K562 (cell line): ENCODE measurements around the gene RIPPLY3. TPM values are rescaled to one million over a fixed set of nuclear protein-coding genes. Genes with fewer than 3 reads are reported as not detected.

Experiments
- ATF7 ChIP-seq: fragments of 450-650 bp; IDR thresholded peaks from 2 replicates; pipeline ENCODE4 v1.7.1; 2014; ENCODE audit warnings: mild to moderate bottlenecking, moderate library complexity
- E2F3 ChIP-seq: fragments of 250-450 bp; sonication (Bioruptor Pico); IDR thresholded peaks from 2 replicates; pipeline ENCODE4 v1.4.0; 2020; ENCODE audit warnings: mild to moderate bottlenecking
- MECOM ChIP-seq: fragments of 250-450 bp; sonication (Bioruptor Pico); IDR thresholded peaks from 2 replicates; pipeline ENCODE4 v1.8.0; 2022; ENCODE audit warnings: inconsistent platforms
- MEF2D ChIP-seq: conservative IDR thresholded peaks from 2 replicates; pipeline ENCODE4 v1.6.1; 2016; ENCODE audit warnings: low read depth, missing genetic modification characterization, missing compliant biosample characterization
- NR2C2 ChIP-seq, 2 experiments: fragments of 200-800 bp in 1 of 2; sonication (Bioruptor generic) in 1 of 2; sonication (generic) in 1 of 2; formaldehyde crosslinking in 1 of 2; IDR thresholded peaks; 2 replicates each; pipeline versions ENCODE4 v1.6.1 to v1.8.0; 2016 to 2022; ENCODE audit warnings: mild to moderate bottlenecking in 1 of 2, missing compliant biosample characterization in 1 of 2, missing genetic modification characterization in 1 of 2, missing genetic modification reagents in 1 of 2
- polyA plus RNA-seq, 8 experiments: library from polyadenylated mRNA; depleted of rRNA in 4 of 8; stranded (reverse) in 5 of 8; unstranded in 3 of 8; fragments of >200 nt; fragmentation: Nextera tagmentation in 2 of 8; fragmentation: Illumina TruSeq in 1 of 8; extraction: Ambion mirVana in 2 of 8; extraction: Trizol in 1 of 8; gene quantifications; 2 replicates each; pipeline versions ENCODE4 v1.2.1 to v1.2.3, GENCODE V29; 2011 to 2014; ENCODE audit warnings: inconsistent platforms in 1 of 8, missing spikeins in 1 of 8
- total RNA-seq, 7 experiments: library from RNA; depleted of rRNA in 6 of 7; stranded (reverse); fragments of >200 nt in 6 of 7; fragmentation: Illumina TruSeq in 2 of 7; extraction: Trizol in 2 of 7; gene quantifications; 2 replicates each; pipeline versions ENCODE4 v1.2.1 to v1.2.3, GENCODE V29; 2011 to 2021; ENCODE audit warnings: low replicate concordance in 1 of 7
- TF ChIP-seq, protein P1 (sequence below): fragments of 450-650 bp; IDR thresholded peaks from 2 replicates; pipeline ENCODE4 v1.6.1; 2017; ENCODE audit warnings: antibody characterized with exemption, mild to moderate bottlenecking
- TF ChIP-seq, protein P2 (sequence below), 3 experiments: fragments of 200-800 bp in 1 of 3; sonication (Bioruptor generic) in 1 of 3; sonication (generic) in 1 of 3; formaldehyde crosslinking in 1 of 3; IDR thresholded peaks; 2 replicates each; pipeline versions ENCODE4 v1.6.1 to v1.8.0; 2016 to 2022; ENCODE audit warnings: mild to moderate bottlenecking in 2 of 3, missing compliant biosample characterization in 2 of 3, missing genetic modification characterization in 2 of 3, missing genetic modification reagents in 1 of 3

The RIPPLY3 gene
- total and polyA plus RNA-seq, 9 of the 15 experiments (the other 6 are each of a cell fraction or from before 2014, with no cell fraction given), result not detected

DNA sequence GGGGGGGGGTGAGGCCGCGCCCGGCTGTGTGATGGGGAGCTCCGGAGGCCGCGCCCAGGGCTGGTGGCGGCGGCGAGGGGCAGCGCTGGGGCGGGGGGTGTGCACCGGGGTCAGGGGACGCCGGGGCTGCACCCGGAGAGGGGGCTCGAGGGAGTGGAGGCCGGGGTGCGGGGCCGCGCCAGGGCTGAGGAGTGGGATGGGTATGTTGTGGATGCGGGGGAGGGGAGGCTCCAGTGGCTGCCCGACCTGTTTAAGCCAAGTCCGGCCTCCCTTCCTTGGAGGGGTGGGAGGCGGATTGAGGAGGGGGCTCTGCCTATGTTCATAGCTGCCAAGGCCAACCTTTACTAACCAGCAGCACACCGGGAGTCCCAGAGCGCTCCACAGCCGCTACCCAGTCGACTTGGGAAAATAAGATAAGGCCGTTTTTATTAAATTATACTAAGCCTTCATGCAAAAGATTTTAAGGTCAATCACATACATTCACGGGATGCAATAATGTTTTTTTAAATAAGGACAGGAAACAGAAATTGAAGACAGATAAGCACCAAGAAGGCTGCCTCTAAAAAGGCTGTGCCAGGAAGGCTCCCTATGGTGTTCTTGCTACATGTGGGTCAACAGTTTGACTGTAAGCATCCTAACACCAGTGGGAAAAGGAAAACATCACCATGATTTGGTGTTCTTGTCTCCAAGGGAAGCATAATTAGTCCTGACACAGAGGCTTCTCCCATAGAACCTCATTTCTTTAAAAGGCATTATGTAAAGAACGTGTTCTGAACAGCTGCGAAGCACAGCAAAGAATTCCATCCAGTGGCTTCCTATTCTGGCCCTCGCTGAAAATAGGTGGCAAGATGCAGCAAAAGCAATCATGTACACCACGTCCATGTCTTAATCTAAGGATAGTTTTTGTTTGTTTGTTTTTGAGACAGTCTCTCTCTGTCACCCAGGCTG lies 39.4 kb upstream of the RIPPLY3 start (continued):
- TF ChIP-seq, protein P1, sequence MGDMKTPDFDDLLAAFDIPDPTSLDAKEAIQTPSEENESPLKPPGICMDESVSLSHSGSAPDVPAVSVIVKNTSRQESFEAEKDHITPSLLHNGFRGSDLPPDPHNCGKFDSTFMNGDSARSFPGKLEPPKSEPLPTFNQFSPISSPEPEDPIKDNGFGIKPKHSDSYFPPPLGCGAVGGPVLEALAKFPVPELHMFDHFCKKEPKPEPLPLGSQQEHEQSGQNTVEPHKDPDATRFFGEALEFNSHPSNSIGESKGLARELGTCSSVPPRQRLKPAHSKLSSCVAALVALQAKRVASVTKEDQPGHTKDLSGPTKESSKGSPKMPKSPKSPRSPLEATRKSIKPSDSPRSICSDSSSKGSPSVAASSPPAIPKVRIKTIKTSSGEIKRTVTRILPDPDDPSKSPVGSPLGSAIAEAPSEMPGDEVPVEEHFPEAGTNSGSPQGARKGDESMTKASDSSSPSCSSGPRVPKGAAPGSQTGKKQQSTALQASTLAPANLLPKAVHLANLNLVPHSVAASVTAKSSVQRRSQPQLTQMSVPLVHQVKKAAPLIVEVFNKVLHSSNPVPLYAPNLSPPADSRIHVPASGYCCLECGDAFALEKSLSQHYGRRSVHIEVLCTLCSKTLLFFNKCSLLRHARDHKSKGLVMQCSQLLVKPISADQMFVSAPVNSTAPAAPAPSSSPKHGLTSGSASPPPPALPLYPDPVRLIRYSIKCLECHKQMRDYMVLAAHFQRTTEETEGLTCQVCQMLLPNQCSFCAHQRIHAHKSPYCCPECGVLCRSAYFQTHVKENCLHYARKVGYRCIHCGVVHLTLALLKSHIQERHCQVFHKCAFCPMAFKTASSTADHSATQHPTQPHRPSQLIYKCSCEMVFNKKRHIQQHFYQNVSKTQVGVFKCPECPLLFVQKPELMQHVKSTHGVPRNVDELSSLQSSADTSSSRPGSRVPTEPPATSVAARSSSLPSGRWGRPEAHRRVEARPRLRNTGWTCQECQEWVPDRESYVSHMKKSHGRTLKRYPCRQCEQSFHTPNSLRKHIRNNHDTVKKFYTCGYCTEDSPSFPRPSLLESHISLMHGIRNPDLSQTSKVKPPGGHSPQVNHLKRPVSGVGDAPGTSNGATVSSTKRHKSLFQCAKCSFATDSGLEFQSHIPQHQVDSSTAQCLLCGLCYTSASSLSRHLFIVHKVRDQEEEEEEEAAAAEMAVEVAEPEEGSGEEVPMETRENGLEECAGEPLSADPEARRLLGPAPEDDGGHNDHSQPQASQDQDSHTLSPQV, result peak; percentile 35; the same call in 1 of the 2 replicates
- TF ChIP-seq E2F3 (CRISPR knock-in tag) (0 out of 2 replicates have a peak, but pooled peaks have one; percentile 16), NR2C2 (CRISPR knock-in tag; IDR thresholded peaks at IDR 0.05) (no peak), NR2C2 (tag; IDR thresholded peaks at IDR 0.05) (0 out of 2 replicates have a peak, but pooled peaks have one; percentile 14), MEF2D (tag) (no peak), MECOM (CRISPR knock-in tag) (no peak), ATF7 (0 out of 2 replicates have a peak, but pooled peaks have one; percentile 10)
- TF ChIP-seq, protein P2, sequence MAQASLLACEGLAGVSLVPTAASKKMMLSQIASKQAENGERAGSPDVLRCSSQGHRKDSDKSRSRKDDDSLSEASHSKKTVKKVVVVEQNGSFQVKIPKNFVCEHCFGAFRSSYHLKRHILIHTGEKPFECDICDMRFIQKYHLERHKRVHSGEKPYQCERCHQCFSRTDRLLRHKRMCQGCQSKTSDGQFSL (CRISPR knock-in tag; IDR thresholded peaks at IDR 0.05), result peak; percentile 77
- TF ChIP-seq, protein P2 (tag; IDR thresholded peaks at IDR 0.05), result peak in 1 of 2 experiments; percentile 97; a peak in 2 of 4 replicates
- TF ChIP-seq, all 486 proteins: peak for 40
